Stomach (tissue), 9 donors: Measurements from ENCODE around the gene AUTS2. TPM values are rescaled to one million over a fixed set of nuclear protein-coding genes. Genes with fewer than 3 reads are reported as not detected.

Source experiments
- DNase-seq, 2 donors: peaks; one replicate each; pipeline versions ENCODE4 v3.0.0 to v3.0.0-alpha.2; 2013 to 2019
- H3K27ac ChIP-seq, 5 donors: fragments of 200-600 bp in 4 of 5; sonication (generic) in 4 of 5; one replicate each; pipeline ENCODE4 v1.5.1; 2013 to 2019; ENCODE audit warnings: mild to moderate bottlenecking in 1 of 5, moderate library complexity in 1 of 5
- H3K27me3 ChIP-seq, 3 donors: fragments of 200-600 bp; sonication (generic); one replicate each; pipeline ENCODE4 v1.5.1; 2017 to 2019; ENCODE audit warnings: mixed run types in 1 of 3
- H3K36me3 ChIP-seq, 4 donors: fragments of 200-600 bp; sonication (generic); 1 replicate in 3 of 4; 2 replicates in 1 of 4; pipeline ENCODE4 v1.5.1; 2016 to 2019
- H3K4me1 ChIP-seq, 4 donors: fragments of 200-600 bp; sonication (generic); one replicate each; pipeline ENCODE4 v1.5.1; 2016 to 2019
- H3K4me3 ChIP-seq, 4 donors: fragments of 200-600 bp; sonication (generic) in 3 of 4; one replicate each; pipeline ENCODE4 v1.5.1; 2016 to 2019; ENCODE audit warnings: mild to moderate bottlenecking in 1 of 4
- H3K9me3 ChIP-seq, 4 donors: fragments of 200-600 bp; sonication (generic); one replicate each; pipeline ENCODE4 v1.5.1; 2016 to 2019
- EP300 ChIP-seq: sonication (generic); formaldehyde crosslinking; IDR thresholded peaks from one replicate; pipeline ENCODE4 v1.6.1; 2017; ENCODE audit warnings: antibody characterized with exemption
- POLR2A ChIP-seq, 4 donors: fragments of 450-650 bp; IDR thresholded peaks; one replicate each; pipeline ENCODE4 v1.6.1; 2016; ENCODE audit warnings: antibody characterized with exemption in 4 of 4, control low read depth in 2 of 4, mild to moderate bottlenecking in 1 of 4, moderate library complexity in 1 of 4
- POLR2AphosphoS5 ChIP-seq, 3 donors: sonication (generic); formaldehyde crosslinking; IDR thresholded peaks; one replicate each; pipeline ENCODE4 v1.6.1; 2016; ENCODE audit warnings: antibody characterized with exemption in 3 of 3
- WGBS, 5 donors: extraction: QIAGEN DNeasy Blood & Tissue Kit in 3 of 5; methylation state at CpG; one replicate each; pipeline versions ENCODE4 v1.1.5 to v1.1.7; 2013 to 2018; 5-methylcytosine and 5-hydroxymethylcytosine counted together
- intact Hi-C: fragments of 100-400 bp; cut with DNase I; formaldehyde crosslinking; loops from one replicate; pipeline ENCODE4 v1.15.1; 2023; ENCODE audit warnings: low total_unique reads
- polyA plus RNA-seq, 3 donors: library from polyadenylated mRNA; stranded (reverse); fragments of 200-250 nt; gene quantifications; one replicate each; pipeline ENCODE4 v1.2.3, GENCODE V29; 2013
- total RNA-seq, 5 donors: library from RNA; depleted of rRNA; stranded (reverse); fragments of >200 nt; gene quantifications; one replicate each; pipeline versions ENCODE4 v1.1.0 to v1.2.3, GENCODE V29; 2014 to 2016
- TF ChIP-seq, protein P1 (sequence below), 7 experiments: fragments of 450-650 bp in 4 of 7; fragments of 200-600 bp in 3 of 7; sonication (generic) in 3 of 7; IDR thresholded peaks; one replicate each; pipeline ENCODE4 v1.5.1; 2016 to 2019; ENCODE audit warnings: antibody characterized with exemption in 7 of 7, control low read depth in 2 of 7, mild to moderate bottlenecking in 1 of 7
- donor health status: healthy with polysubstance abuse.
- donor health status: Bipolar disorder and iron deficiency.
- donor health status: healthy.

The AUTS2 gene
- total and polyA plus RNA-seq, 8 donors = 3.8 to 90.3 (median 38.1) TPM

DNA sequence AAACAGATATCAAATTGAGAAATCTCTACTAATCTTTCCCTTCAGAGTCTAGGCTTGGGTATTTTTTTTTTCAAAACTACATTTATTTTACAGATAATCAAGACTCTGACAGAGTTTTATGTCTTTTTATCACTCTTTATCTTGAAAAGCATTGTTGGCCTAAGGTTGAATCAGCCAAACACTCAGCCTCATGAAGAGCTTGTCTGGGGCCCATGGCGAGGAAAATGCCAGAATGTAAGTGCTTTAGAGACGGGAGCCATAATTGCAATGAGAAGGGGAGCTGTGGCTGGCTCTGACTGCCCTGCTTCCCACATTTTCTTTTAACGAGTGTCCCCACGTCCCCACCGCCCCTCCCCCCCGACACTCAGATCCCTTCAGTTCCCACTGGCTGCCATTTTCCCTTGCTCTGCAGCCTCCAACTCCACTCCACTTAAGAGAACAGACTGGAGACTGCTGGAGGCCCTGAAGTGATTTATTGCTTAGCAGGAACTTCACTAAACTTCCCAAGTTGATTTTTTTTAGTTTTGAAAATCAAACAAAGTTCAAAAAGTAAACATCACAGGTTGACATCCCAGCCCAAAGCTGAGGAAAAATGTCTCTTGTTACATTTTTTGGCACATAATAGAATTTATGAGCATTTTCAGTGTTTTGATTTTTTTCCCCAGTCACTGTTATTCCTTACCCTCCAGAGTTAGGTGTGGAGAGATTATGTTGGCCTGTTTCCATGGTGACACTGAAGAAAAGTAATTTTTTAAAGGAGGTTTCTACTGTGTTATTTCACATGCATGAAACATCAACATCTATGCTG, 896.2 kb downstream of the AUTS2 start:
- TF ChIP-seq, protein P1, sequence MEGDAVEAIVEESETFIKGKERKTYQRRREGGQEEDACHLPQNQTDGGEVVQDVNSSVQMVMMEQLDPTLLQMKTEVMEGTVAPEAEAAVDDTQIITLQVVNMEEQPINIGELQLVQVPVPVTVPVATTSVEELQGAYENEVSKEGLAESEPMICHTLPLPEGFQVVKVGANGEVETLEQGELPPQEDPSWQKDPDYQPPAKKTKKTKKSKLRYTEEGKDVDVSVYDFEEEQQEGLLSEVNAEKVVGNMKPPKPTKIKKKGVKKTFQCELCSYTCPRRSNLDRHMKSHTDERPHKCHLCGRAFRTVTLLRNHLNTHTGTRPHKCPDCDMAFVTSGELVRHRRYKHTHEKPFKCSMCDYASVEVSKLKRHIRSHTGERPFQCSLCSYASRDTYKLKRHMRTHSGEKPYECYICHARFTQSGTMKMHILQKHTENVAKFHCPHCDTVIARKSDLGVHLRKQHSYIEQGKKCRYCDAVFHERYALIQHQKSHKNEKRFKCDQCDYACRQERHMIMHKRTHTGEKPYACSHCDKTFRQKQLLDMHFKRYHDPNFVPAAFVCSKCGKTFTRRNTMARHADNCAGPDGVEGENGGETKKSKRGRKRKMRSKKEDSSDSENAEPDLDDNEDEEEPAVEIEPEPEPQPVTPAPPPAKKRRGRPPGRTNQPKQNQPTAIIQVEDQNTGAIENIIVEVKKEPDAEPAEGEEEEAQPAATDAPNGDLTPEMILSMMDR (IDR thresholded peaks at IDR 0.05) = no peak
- TF ChIP-seq POLR2A (IDR thresholded peaks at IDR 0.05) (no peak), EP300 (no peak), POLR2AphosphoS5 (IDR thresholded peaks at IDR 0.05) (no peak)
- no peaks in the 10 kb centered on the region for H3K36me3 ChIP-seq
- H3K4me1 ChIP-seq = peaks cover 0 to 15% (median 0%) of the 10 kb centered on the region in 4 donors
- H3K27ac ChIP-seq = no peak overlapping the region
- DNase-seq = peak in 1 of 2 donors; percentile 34
- no peaks in the 10 kb centered on the region for H3K27me3 ChIP-seq
- WGBS, 5 donors = 70 to 88% (median 82%) methylated on average over 6 of the region's 6 CpGs
- H3K4me3 ChIP-seq = no peak overlapping the region
- intact Hi-C loops = no loop called here
- H3K9me3 ChIP-seq = no peaks in the 10 kb centered on the region

DNA sequence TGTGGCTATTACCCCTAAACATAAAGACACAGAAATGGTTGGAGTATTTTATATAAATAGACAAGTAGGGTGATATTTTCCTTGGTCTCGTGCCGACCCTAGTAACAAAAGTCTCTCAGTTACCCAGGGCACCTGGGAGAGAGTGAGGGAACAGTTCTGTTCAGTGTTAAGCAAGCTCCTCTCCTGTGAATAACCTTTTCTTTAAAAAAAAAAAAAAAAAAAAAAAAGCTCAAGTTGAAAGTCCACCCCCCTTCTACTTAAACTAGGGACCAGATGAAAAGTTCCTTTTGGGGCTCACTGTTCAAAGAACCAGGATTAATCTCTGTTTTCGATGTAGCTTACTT, 896.7 kb downstream of the AUTS2 start:
- Histone ChIP-seq H3K9me3 (no peaks in the 10 kb centered on the region), H3K4me1 (peaks cover 0 to 15% (median 0%) of the 10 kb centered on the region in 4 donors), H3K27me3 (no peaks in the 10 kb centered on the region), H3K36me3 (no peaks in the 10 kb centered on the region), H3K27ac (no peak overlapping the region), H3K4me3 (no peak overlapping the region)
- TF ChIP-seq POLR2A (IDR thresholded peaks at IDR 0.05) = no peak
- TF ChIP-seq, protein P1 (IDR thresholded peaks at IDR 0.05) = no peak
- no peak for TF ChIP-seq EP300
- no peak for TF ChIP-seq POLR2AphosphoS5 (IDR thresholded peaks at IDR 0.05)
- no peak for DNase-seq
- intact Hi-C loops = no loop called here
- WGBS, 5 donors = 71 to 96% (median 85%) methylated on average over 3 of the region's 3 CpGs

DNA sequence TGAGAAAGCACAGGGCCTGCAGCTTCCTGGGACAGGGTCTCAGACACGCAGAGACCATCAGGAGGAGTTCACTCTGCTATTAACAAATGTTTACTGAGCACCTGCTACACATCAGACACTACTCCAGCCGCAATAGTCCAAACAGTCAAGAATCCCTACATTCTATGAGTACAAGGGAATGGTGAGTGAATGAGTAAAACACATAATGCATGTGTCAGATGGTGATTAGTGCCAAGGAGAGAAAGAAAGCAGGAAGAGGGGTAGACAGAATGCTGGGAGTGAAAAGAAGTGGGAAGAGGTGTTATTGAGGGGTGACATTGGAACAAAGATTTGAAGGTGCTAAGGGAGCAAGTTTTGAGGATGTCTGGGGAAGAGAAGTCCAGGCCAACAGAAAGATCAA, 899.5 kb downstream of the AUTS2 start:
- WGBS, 5 donors = 81 to 92% (median 89%) methylated on average over 2 of the region's 2 CpGs
- no peak for DNase-seq
- Histone ChIP-seq H3K27ac (no peak overlapping the region), H3K27me3 (no peaks in the 10 kb centered on the region), H3K36me3 (no peaks in the 10 kb centered on the region), H3K4me1 (peaks cover 0 to 15% (median 0%) of the 10 kb centered on the region in 4 donors), H3K9me3 (no peaks in the 10 kb centered on the region), H3K4me3 (no peak overlapping the region)
- TF ChIP-seq, protein P1 (IDR thresholded peaks at IDR 0.05) = no peak
- TF ChIP-seq EP300 (no peak), POLR2AphosphoS5 (IDR thresholded peaks at IDR 0.05) (no peak), POLR2A (IDR thresholded peaks at IDR 0.05) (no peak)
- intact Hi-C loops = no loop called here

DNA sequence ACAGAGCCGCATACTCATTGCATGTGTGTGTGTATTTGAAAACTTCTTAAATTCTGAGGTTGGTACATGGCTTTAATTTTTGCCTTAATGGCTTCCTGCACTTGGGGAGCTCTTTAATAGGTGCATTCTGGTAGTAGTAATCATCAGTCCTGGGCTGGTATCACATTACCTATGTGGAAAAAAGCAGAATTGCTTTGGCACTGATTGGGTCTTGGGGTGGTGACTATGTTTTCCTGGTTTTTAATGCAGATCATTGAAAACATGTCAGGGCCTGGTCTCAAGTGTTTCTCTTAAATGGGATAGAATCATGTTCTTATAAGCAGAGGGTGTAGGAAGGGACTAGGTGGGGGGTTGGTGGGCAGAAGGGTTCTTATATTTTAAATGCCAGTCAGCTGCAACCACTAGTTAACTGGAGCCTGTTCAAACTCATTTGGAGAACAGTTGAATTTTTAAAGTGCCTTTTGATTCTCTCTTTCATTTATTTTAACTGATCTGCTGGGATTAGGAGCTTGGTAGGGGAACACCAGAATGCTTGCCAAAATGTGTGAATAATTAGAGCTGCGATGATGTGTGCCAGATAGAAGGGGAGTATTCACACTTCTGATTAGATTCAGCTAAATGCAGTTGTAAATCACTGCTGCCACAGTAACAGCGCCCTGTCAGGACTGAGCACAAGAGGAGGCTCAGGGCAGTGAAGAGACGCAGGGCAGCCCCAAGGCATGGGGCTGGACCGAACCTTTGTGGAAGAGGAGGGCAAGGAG, 900.1 kb downstream of the AUTS2 start:
- no peaks in the 10 kb centered on the region for H3K27me3 ChIP-seq
- peak in 1 of 2 donors; percentile 49 for DNase-seq
- intact Hi-C loops = no loop called here
- H3K27ac ChIP-seq = no peak overlapping the region
- H3K36me3 ChIP-seq = no peaks in the 10 kb centered on the region
- H3K4me1 ChIP-seq = peaks cover 0 to 15% (median 0%) of the 10 kb centered on the region in 4 donors
- H3K4me3 ChIP-seq = no peak overlapping the region
- H3K9me3 ChIP-seq = no peaks in the 10 kb centered on the region
- TF ChIP-seq POLR2A (IDR thresholded peaks at IDR 0.05) (no peak), EP300 (no peak), POLR2AphosphoS5 (IDR thresholded peaks at IDR 0.05) (no peak)
- TF ChIP-seq, protein P1 (IDR thresholded peaks at IDR 0.05) = no peak
- 64 to 87% (median 75%) methylated on average over 5 of the region's 5 CpGs for WGBS, 5 donors
